Activated naive CD4-positive, alpha-beta T cell treated with anti-CD3 and anti-CD28 coated beads, Interleukin-2, amount 50 U/mL, for 72 hours (primary cell): Measurements from ENCODE around the gene TOMM6. TPM values are rescaled to one million over a fixed set of nuclear protein-coding genes. Genes with fewer than 3 reads are reported as not detected.

Source experiments
- ATAC-seq, 2 donors: fragments of 150-1000 bp; cut with Tn5 transposase; 2 replicates each; pipeline ENCODE4 v1.10.0; 2021; ENCODE audit warnings: mild to moderate bottlenecking in 2 of 2, moderate library complexity in 2 of 2
- DNase-seq, 2 donors: peaks; one replicate each; pipeline ENCODE4 v3.0.0; 2021 to 2022; ENCODE audit warnings: low spot score in 2 of 2
- H3K27ac Mint-ChIP-seq, 2 donors: one replicate each; pipeline ENCODE4 v1.8.0; 2022; ENCODE audit warnings: mild to moderate bottlenecking in 2 of 2, mixed read lengths in 2 of 2
- H3K36me3 Mint-ChIP-seq, 2 donors: one replicate each; pipeline ENCODE4 v1.8.0; 2022; ENCODE audit warnings: mixed read lengths in 2 of 2
- H3K9me3 Mint-ChIP-seq, 2 donors: one replicate each; pipeline ENCODE4 v1.8.0; 2022; ENCODE audit warnings: mixed read lengths in 2 of 2
- total RNA-seq, 2 donors: library from RNA; stranded (reverse); gene quantifications; one replicate each; pipeline ENCODE4 v1.2.3, GENCODE V29; 2022

TOMM6 gene
- 100 to 1,000 TPM; 182 to 301 TPM for total RNA-seq

GRCh38 chr6:41787219-41787917 lies at the start of gene TOMM6:
Gene TOMM6 (plus strand): TSS chr6:41787694. CDS start chr6:41787698, 4 bp downstream.
- H3K27ac Mint-ChIP-seq, result peak within 1 kb of the TSS; percentile 97 to 99

GRCh38 chr6:41739041-41739440 lies 48.5 kb upstream of the TOMM6 start:
- DNase-seq, result no peak
- no peak for ATAC-seq
- Mint-ChIP-seq H3K9me3 (no peaks in the 10 kb centered on the region), H3K36me3 (no peaks in the 10 kb centered on the region), H3K27ac (no peak overlapping the region)

More at GRCh38 chr6:41787219-41787917, at the start of gene TOMM6:
- DNase-seq (peak; percentile 94 to 95), ATAC-seq (peak; percentile 88)
- Mint-ChIP-seq H3K36me3 (peaks cover 25 to 28% of the 10 kb centered on the region in 2 donors), H3K9me3 (no peaks in the 10 kb centered on the region)

GRCh38 chr6:41740366-41741162 lies 46.9 kb upstream of the TOMM6 start:
- Mint-ChIP-seq H3K27ac (no peak overlapping the region), H3K36me3 (no peaks in the 10 kb centered on the region), H3K9me3 (no peaks in the 10 kb centered on the region)
- DNase-seq (no peak), ATAC-seq (no peak)

GRCh38 chr6:41741625-41742490 lies 45.6 kb upstream of the TOMM6 start:
- H3K27ac Mint-ChIP-seq, result no peak overlapping the region
- H3K9me3 Mint-ChIP-seq, result no peaks in the 10 kb centered on the region
- no peaks in the 10 kb centered on the region for H3K36me3 Mint-ChIP-seq
- DNase-seq (no peak), ATAC-seq (no peak)

GRCh38 chr6:41743406-41744235 lies 43.9 kb upstream of the TOMM6 start:
- no peaks in the 10 kb centered on the region for H3K36me3 Mint-ChIP-seq
- no peaks in the 10 kb centered on the region for H3K9me3 Mint-ChIP-seq
- no peak for ATAC-seq

GRCh38 chr6:41744236-41744787 lies 43.2 kb upstream of the TOMM6 start:
- ATAC-seq, result no peak
- Mint-ChIP-seq H3K27ac (no peak overlapping the region), H3K9me3 (no peaks in the 10 kb centered on the region), H3K36me3 (no peaks in the 10 kb centered on the region)
- DNase-seq, result no peak

More at GRCh38 chr6:41743406-41744235, 43.9 kb upstream of the TOMM6 start:
- no peak overlapping the region for H3K27ac Mint-ChIP-seq
- no peak for DNase-seq

- no peak for ATAC-seq
- no peak overlapping the region for H3K27ac Mint-ChIP-seq
Measured at GRCh38 chr6:41746107-41746506, 41.4 kb upstream of the TOMM6 start.

GRCh38 chr6:41747256-41748101 lies 40.0 kb upstream of the TOMM6 start, which contains the start of gene PGC:
Gene PGC (minus strand): TSS chr6:41747397. CDS start chr6:41747334, 63 bp downstream.
- Mint-ChIP-seq H3K36me3 (no peaks in the 10 kb centered on the region), H3K27ac (no peak within 1 kb of the TSS), H3K9me3 (no peaks in the 10 kb centered on the region)
- DNase-seq, result no peak
- no peak for ATAC-seq

More at GRCh38 chr6:41746107-41746506, 41.4 kb upstream of the TOMM6 start:
- no peaks in the 10 kb centered on the region for H3K9me3 Mint-ChIP-seq
- H3K36me3 Mint-ChIP-seq, result no peaks in the 10 kb centered on the region
- DNase-seq, result no peak

- ATAC-seq (no peak), DNase-seq (no peak)
- H3K9me3 Mint-ChIP-seq, result no peaks in the 10 kb centered on the region
- no peaks in the 10 kb centered on the region for H3K36me3 Mint-ChIP-seq
- no peak overlapping the region for H3K27ac Mint-ChIP-seq
Measured at GRCh38 chr6:41748102-41748477, 39.4 kb upstream of the TOMM6 start.

- Mint-ChIP-seq H3K36me3 (no peaks in the 10 kb centered on the region), H3K27ac (no peak overlapping the region), H3K9me3 (no peaks in the 10 kb centered on the region)
- ATAC-seq, result no peak
- no peak for DNase-seq
Measured at GRCh38 chr6:41748542-41748941, 39.0 kb upstream of the TOMM6 start.

- ATAC-seq (no peak), DNase-seq (no peak)
- Mint-ChIP-seq H3K36me3 (no peaks in the 10 kb centered on the region), H3K9me3 (no peaks in the 10 kb centered on the region), H3K27ac (no peak overlapping the region)
Measured at GRCh38 chr6:41750374-41750773, 37.1 kb upstream of the TOMM6 start.

- DNase-seq (no peak), ATAC-seq (no peak)
- no peak overlapping the region for H3K27ac Mint-ChIP-seq
- no peaks in the 10 kb centered on the region for H3K36me3 Mint-ChIP-seq
- no peaks in the 10 kb centered on the region for H3K9me3 Mint-ChIP-seq
Measured at GRCh38 chr6:41755895-41756294, 31.6 kb upstream of the TOMM6 start.

- H3K9me3 Mint-ChIP-seq, result no peaks in the 10 kb centered on the region
- H3K36me3 Mint-ChIP-seq, result no peaks in the 10 kb centered on the region
- H3K27ac Mint-ChIP-seq, result no peak overlapping the region
- ATAC-seq (no peak), DNase-seq (no peak)
Measured at GRCh38 chr6:41756354-41756753, 31.1 kb upstream of the TOMM6 start.

- no peak for ATAC-seq
- DNase-seq, result no peak
- Mint-ChIP-seq H3K36me3 (no peaks in the 10 kb centered on the region), H3K27ac (no peak overlapping the region), H3K9me3 (no peaks in the 10 kb centered on the region)
Measured at GRCh38 chr6:41757271-41757670, 30.2 kb upstream of the TOMM6 start.
